Smooth muscle cell (in vitro differentiated cells): ENCODE data around the gene KLHL30. TPM values are rescaled to one million over a fixed set of nuclear protein-coding genes. Genes with fewer than 3 reads are reported as not detected.

Source experiments
- DNase-seq: peaks from one replicate; lab custom pipeline; 2025; ENCODE audit not compliant: unreplicated experiment; lab: John Stamatoyannopoulos, UW
- H2AFZ ChIP-seq: fragments of 200-600 bp; sonication (generic); 2 replicates; pipeline ENCODE4 v1.6.0; 2016; ENCODE audit warnings: antibody characterized with exemption, low read depth, mild to moderate bottlenecking
- H3F3A ChIP-seq: fragments of 200-600 bp; sonication (generic); 2 replicates; pipeline ENCODE4 v1.6.0; 2017; ENCODE audit warnings: antibody characterized with exemption, low read depth
- H3K27ac ChIP-seq: fragments of 200-600 bp; sonication (generic); 2 replicates; pipeline ENCODE4 v1.5.1; 2016; ENCODE audit warnings: low read depth, mild to moderate bottlenecking
- H3K27me3 ChIP-seq: fragments of 200-600 bp; sonication (generic); 2 replicates; pipeline ENCODE4 v1.6.1; 2016; ENCODE audit warnings: low read depth, mild to moderate bottlenecking
- H3K36me3 ChIP-seq: fragments of 200-600 bp; sonication (generic); 2 replicates; pipeline ENCODE4 v1.5.1; 2016; ENCODE audit warnings: low read depth
- H3K4me1 ChIP-seq: fragments of 200-600 bp; sonication (generic); 2 replicates; pipeline ENCODE4 v1.5.1; 2016; ENCODE audit warnings: low read depth
- H3K4me2 ChIP-seq: fragments of 200-600 bp; sonication (generic); 2 replicates; pipeline ENCODE4 v1.6.0; 2016; ENCODE audit warnings: mild to moderate bottlenecking
- H3K4me3 ChIP-seq: fragments of 200-600 bp; sonication (generic); 2 replicates; pipeline ENCODE4 v1.5.1; 2016; ENCODE audit warnings: mild to moderate bottlenecking
- H3K79me2 ChIP-seq: fragments of 200-600 bp; sonication (generic); 2 replicates; pipeline ENCODE4 v1.6.0; 2016; ENCODE audit warnings: low read depth, mild to moderate bottlenecking
- H3K9ac ChIP-seq: fragments of 200-600 bp; sonication (generic); 2 replicates; pipeline ENCODE4 v1.6.0; 2016; ENCODE audit warnings: low read depth
- H3K9me3 ChIP-seq: fragments of 200-600 bp; sonication (generic); replicated peaks from 2 replicates; pipeline ENCODE4 v1.5.1; 2016; ENCODE audit warnings: low read depth
- H4K20me1 ChIP-seq: fragments of 200-600 bp; sonication (generic); 2 replicates; pipeline ENCODE4 v1.6.0; 2016; ENCODE audit warnings: low read depth
- WGBS: methylation state at CpG from one replicate; pipeline ENCODE4 v1.1.7; 2016; ENCODE audit warnings: low lambda C conversion rate; 5-methylcytosine and 5-hydroxymethylcytosine counted together
- polyA plus RNA-seq: library from polyadenylated mRNA; unstranded; fragments of >200 nt; fragmentation: Nextera tagmentation; extraction: Ambion mirVana; gene quantifications from 2 replicates; pipeline ENCODE4 v1.2.1, GENCODE V29; 2016
- total RNA-seq: library from RNA; depleted of rRNA; stranded (reverse); fragments of >200 nt; gene quantifications from 2 replicates; pipeline ENCODE4 v1.2.3, GENCODE V29; 2014
- TF ChIP-seq, protein P1 (sequence below): fragments of 200-600 bp; sonication (generic); IDR thresholded peaks from 2 replicates; pipeline ENCODE4 v1.5.1; 2017; ENCODE audit warnings: borderline replicate concordance, mild to moderate bottlenecking, antibody characterized with exemption; ENCODE audit not compliant: insufficient read depth, poor library complexity, severe bottlenecking

The KLHL30 gene
- total and polyA plus RNA-seq, 2 experiments from 2014 or later: 0.31 TPM; not detected in 1

- no peaks in the 10 kb centered on the region for H3K4me1 ChIP-seq
- no peaks in the 10 kb centered on the region for H3K9me3 ChIP-seq
- no peak overlapping the region for H3K4me3 ChIP-seq
- no peaks in the 10 kb centered on the region for H3K79me2 ChIP-seq
- H3F3A ChIP-seq: no peaks in the 10 kb centered on the region
- no peak overlapping the region for H3K27ac ChIP-seq
- no peak overlapping the region for H3K9ac ChIP-seq
- H3K4me2 ChIP-seq: no peak overlapping the region
- H4K20me1 ChIP-seq: no peaks in the 10 kb centered on the region
- no peaks in the 10 kb centered on the region for H3K27me3 ChIP-seq
- no peak for DNase-seq
- H2AFZ ChIP-seq: no peak overlapping the region
- TF ChIP-seq, protein P1, sequence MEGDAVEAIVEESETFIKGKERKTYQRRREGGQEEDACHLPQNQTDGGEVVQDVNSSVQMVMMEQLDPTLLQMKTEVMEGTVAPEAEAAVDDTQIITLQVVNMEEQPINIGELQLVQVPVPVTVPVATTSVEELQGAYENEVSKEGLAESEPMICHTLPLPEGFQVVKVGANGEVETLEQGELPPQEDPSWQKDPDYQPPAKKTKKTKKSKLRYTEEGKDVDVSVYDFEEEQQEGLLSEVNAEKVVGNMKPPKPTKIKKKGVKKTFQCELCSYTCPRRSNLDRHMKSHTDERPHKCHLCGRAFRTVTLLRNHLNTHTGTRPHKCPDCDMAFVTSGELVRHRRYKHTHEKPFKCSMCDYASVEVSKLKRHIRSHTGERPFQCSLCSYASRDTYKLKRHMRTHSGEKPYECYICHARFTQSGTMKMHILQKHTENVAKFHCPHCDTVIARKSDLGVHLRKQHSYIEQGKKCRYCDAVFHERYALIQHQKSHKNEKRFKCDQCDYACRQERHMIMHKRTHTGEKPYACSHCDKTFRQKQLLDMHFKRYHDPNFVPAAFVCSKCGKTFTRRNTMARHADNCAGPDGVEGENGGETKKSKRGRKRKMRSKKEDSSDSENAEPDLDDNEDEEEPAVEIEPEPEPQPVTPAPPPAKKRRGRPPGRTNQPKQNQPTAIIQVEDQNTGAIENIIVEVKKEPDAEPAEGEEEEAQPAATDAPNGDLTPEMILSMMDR: no peak
- H3K36me3 ChIP-seq: no peaks in the 10 kb centered on the region
- WGBS: 79% methylated on average over 7 of the region's 7 CpGs
These were observed 43.3 kb upstream of the KLHL30 start for GRCh38 chr2:238095143-238095542.

DNA sequence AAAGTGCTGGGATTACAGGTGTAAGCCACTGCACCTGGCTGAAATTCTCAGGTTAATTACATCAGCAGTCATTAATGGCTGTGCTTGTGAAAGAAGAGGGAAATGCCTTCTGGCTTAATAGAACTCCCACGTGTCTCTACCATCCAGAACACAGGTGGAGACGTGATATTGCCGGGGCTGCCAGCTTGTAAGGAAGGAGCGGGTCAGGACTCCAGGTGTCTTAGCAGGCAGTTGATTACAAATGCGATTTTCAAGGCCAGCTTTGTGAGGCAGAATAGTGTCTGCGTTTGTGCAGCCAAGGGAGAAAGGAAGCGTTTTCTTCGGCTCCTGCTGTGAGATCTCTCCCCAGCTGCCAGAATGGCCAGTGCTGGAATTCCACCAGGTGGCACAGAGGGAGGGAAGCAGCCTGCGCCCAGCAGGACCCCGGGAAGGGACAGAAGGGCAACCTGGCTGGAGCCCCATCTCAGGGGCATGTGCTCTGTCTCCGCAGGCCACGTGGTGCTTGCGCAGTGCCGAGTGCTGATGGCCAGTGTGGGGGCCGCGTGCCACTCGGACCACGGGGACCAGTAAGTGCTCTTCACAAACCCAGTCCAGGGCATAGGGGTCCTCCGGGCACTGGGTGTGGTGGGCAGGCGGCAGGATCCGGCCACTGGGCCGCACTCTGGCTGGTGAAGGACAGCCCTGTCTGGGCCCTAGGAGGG, 42.0 kb upstream of the KLHL30 start:
- TF ChIP-seq, protein P1: no peak
- no peak overlapping the region for H3K27ac ChIP-seq
- H3K27me3 ChIP-seq: no peaks in the 10 kb centered on the region
- no peak overlapping the region for H2AFZ ChIP-seq
- 88% methylated on average over 22 of the region's 22 CpGs for WGBS
- no peaks in the 10 kb centered on the region for H3F3A ChIP-seq
- no peak overlapping the region for H3K4me2 ChIP-seq
- no peaks in the 10 kb centered on the region for H3K4me1 ChIP-seq
- no peaks in the 10 kb centered on the region for H3K36me3 ChIP-seq
- no peak overlapping the region for H3K9ac ChIP-seq
- H3K9me3 ChIP-seq: no peaks in the 10 kb centered on the region
- no peaks in the 10 kb centered on the region for H3K79me2 ChIP-seq
- no peak overlapping the region for H3K4me3 ChIP-seq
- no peak for DNase-seq
- no peaks in the 10 kb centered on the region for H4K20me1 ChIP-seq

- Histone ChIP-seq H3K79me2 (no peaks in the 10 kb centered on the region), H3F3A (no peaks in the 10 kb centered on the region), H3K27me3 (no peaks in the 10 kb centered on the region), H3K36me3 (no peaks in the 10 kb centered on the region), H2AFZ (no peak overlapping the region), H3K27ac (no peak overlapping the region), H3K9ac (no peak overlapping the region), H3K9me3 (no peaks in the 10 kb centered on the region), H4K20me1 (no peaks in the 10 kb centered on the region), H3K4me1 (no peaks in the 10 kb centered on the region), H3K4me2 (no peak overlapping the region), H3K4me3 (no peak overlapping the region)
- DNase-seq: no peak
- 95% methylated on average over 19 of the region's 19 CpGs for WGBS
- TF ChIP-seq, protein P1: no peak
These were observed 41.1 kb upstream of the KLHL30 start for GRCh38 chr2:238097201-238097987.
